Choroid plexus epithelial cell (primary cell): ENCODE results near the gene SLC24A3.
"Not testable (repeated sequence)": the region's sequence is repeated elsewhere in the genome, so short reads cannot be mapped to it uniquely, and the experiment has no call there.

Experiments
- DNase-seq: peaks from one replicate; pipeline ENCODE4 v3.0.0-alpha.2; 2010; ENCODE audit warnings: low read depth
- H3K4me3 ChIP-seq: 2 replicates; pipeline ENCODE4 v1.5.1; 2011; ENCODE audit warnings: low read depth, mild to moderate bottlenecking, control low read depth, low read length, moderate library complexity
- CTCF ChIP-seq: conservative IDR thresholded peaks from 2 replicates; pipeline ENCODE4 v1.5.1; 2011; ENCODE audit warnings: low read depth, mild to moderate bottlenecking, control low read depth, inconsistent platforms, low read length, moderate library complexity

SLC24A3 gene

DNA sequence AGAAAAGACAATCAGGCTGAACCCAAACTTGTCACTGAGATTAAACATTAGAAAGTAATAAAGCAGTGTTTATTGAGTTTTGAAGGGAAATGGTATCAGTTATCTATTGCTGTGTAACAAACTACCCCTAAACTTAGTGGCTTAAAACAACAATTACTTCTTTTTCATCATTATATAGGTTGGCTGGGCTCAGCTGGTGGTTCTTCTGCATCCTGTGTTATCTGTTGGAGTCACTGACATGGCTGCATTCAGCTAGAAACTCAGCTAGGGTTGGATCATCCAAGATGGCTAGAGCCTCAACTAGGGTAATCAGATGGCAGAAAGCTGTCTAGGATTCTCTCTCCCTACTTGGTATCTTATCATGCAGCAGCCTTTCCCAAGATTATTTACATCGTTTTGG is 533.1 kb downstream of the SLC24A3 start:
- no peak for DNase-seq
- H3K4me3 ChIP-seq: no peak overlapping the region
- no peak for TF ChIP-seq CTCF

GRCh38 chr20:19746396-19746795 is 534.0 kb downstream of the SLC24A3 start:
- no peak overlapping the region for H3K4me3 ChIP-seq
- no peak for TF ChIP-seq CTCF
- DNase-seq: no peak

GRCh38 chr20:19747903-19748302 is 535.5 kb downstream of the SLC24A3 start:
- no peak overlapping the region for H3K4me3 ChIP-seq
- DNase-seq: no peak
- TF ChIP-seq CTCF: no peak

- DNase-seq: no peak
- no peak overlapping the region for H3K4me3 ChIP-seq
- no peak for TF ChIP-seq CTCF
Observed at GRCh38 chr20:19748681-19749080, 536.2 kb downstream of the SLC24A3 start.

DNA sequence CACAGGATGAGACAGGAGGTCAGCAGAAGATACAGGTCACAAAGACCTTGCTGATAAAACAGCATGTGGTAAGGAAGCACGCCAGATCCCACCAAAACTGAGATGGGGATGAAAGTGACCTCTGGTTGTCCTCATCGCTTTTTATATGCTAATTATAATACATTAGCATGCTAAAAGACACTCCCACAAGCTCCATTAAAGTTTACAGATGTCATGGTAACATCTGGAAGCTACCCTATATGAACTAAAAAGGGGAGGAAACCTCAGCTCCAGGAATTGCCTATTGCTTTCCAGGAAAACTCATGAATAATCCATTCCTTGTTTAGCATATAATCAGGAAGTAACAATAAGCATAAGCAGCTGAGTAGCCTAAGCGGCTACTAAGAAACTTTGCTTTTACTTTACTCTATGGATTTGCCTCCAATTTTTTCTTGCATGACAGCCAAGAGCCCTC is 537.2 kb downstream of the SLC24A3 start:
- DNase-seq: no peak
- no peak for TF ChIP-seq CTCF
- H3K4me3 ChIP-seq: no peak overlapping the region

GRCh38 chr20:19750101-19750606 is 537.7 kb downstream of the SLC24A3 start:
- no peak overlapping the region for H3K4me3 ChIP-seq
- DNase-seq: no peak
- no peak for TF ChIP-seq CTCF

DNA sequence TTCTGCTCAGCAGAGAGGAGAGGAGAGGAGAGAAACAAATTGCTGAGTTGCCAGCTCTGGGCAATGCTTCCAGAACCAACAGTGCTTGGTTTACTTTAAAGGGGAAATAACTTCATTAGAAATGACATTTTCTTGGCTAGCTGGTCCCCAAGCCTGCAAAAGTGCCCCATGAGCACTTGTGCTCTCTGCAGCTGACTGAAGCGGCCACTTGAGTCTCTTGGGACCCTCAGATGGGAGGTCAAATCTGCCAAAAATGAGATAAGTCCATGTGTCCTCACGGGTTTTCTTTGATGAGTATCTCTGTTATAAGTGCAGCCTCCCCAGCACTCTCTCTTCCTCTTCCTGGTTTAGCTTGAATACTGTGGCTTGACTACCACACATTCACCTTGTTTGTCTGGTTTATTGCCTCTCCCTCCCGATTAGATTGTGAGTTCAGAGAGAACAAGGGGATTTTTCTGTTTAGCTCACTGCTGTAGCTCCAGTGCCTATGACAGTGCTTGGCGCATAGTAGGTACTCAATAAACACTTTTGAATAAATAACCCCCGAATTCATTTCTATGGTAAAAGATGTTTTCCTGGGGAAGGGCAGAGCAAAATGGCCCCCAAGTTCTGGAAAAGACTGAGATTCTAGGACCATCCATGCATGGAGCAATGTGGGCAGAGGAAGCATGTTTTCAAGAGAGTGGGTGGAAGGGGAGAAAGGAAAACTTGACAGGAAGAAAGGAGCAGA is 538.6 kb downstream of the SLC24A3 start:
- TF ChIP-seq CTCF: no peak
- H3K4me3 ChIP-seq: no peak overlapping the region
- DNase-seq: no peak

GRCh38 chr20:19754201-19754600 is 541.8 kb downstream of the SLC24A3 start:
- DNase-seq, H3K4me3 ChIP-seq: not testable (repeated sequence)
